T-cell (primary cell): ENCODE results near the gene CNEP1R1. TPM values are rescaled to one million over a fixed set of nuclear protein-coding genes. Genes with fewer than 3 reads are reported as not detected.
A peak's percentile ranks its signal among the peaks of the same experiment; 100 is the strongest.

Experiments
- ATAC-seq, 4 experiments: fragments of 200-7000 bp in 3 of 4; fragments of 150-1000 bp in 1 of 4; cut with Tn5 transposase; replicated peaks in 1 of 4; 1 replicate in 3 of 4; 2 replicates in 1 of 4; pipeline ENCODE4 v1.10.0; 2021; ENCODE audit warnings: moderate library complexity in 3 of 4, mild to moderate bottlenecking in 2 of 4, moderate number of reproducible peaks in 1 of 4
- CTCF ChIA-PET, 2 donors: fragments of 300-600 bp; sonication (Branson Sonifier 250); formaldehyde crosslinking; loops; one replicate each; lab custom pipeline; 2022; ENCODE audit warnings: antibody characterized with exemption in 2 of 2; lab: Charles Lee
- POLR2A ChIA-PET, 2 donors: fragments of 300-600 bp; sonication (Branson Sonifier 250); formaldehyde crosslinking; loops; one replicate each; lab custom pipeline; 2022; ENCODE audit warnings: antibody characterized with exemption in 2 of 2; lab: Charles Lee
- DNase-seq, 35 experiments: peaks; one replicate each; pipeline versions ENCODE4 v3.0.0 to v3.0.0-alpha.2; 2013 to 2023
- H3K27ac ChIP-seq: one replicate; pipeline ENCODE4 v1.5.1; 2013; ENCODE audit warnings: low read length
- H3K27me3 ChIP-seq, 2 experiments: replicated peaks in 1 of 2; 1 replicate in 1 of 2; 2 replicates in 1 of 2; pipeline versions ENCODE4 v1.6.1 to v1.7.0; 2013; ENCODE audit warnings: low read length in 1 of 2, mixed read lengths in 1 of 2; ENCODE audit not compliant: control insufficient read depth in 2 of 2, insufficient read depth in 2 of 2; ENCODE audit errors: extremely low read depth in 1 of 2
- H3K36me3 ChIP-seq, 2 donors: 1 replicate in 1 of 2; 2 replicates in 1 of 2; pipeline versions ENCODE4 v1.6.1 to v1.7.0; 2013; ENCODE audit warnings: low read length in 1 of 2; ENCODE audit not compliant: control insufficient read depth in 2 of 2, insufficient read depth in 1 of 2; ENCODE audit errors: extremely low read depth in 1 of 2
- H3K4me1 ChIP-seq, 2 experiments: 1 replicate in 1 of 2; 2 replicates in 1 of 2; pipeline versions ENCODE4 v1.6.1 to v1.7.0; 2013; ENCODE audit warnings: low read length in 2 of 2, mixed read lengths in 1 of 2; ENCODE audit not compliant: insufficient read depth in 2 of 2, control insufficient read depth in 1 of 2; ENCODE audit errors: extremely low read depth in 1 of 2
- H3K4me3 ChIP-seq, 2 donors: 1 replicate in 1 of 2; 2 replicates in 1 of 2; pipeline versions ENCODE4 v1.5.1 to v1.7.0; 2013; ENCODE audit warnings: mild to moderate bottlenecking in 2 of 2, low read length in 1 of 2, moderate library complexity in 1 of 2; ENCODE audit not compliant: control insufficient read depth in 1 of 2; ENCODE audit errors: extremely low read depth in 1 of 2
- H3K9me3 ChIP-seq: 2 replicates; pipeline ENCODE4 v1.7.0; 2013
- H3K27ac Mint-ChIP-seq, 2 donors: one replicate each; pipeline ENCODE4 v1.8.0; 2020 to 2021; ENCODE audit warnings: mild to moderate bottlenecking in 2 of 2, mixed read lengths in 2 of 2
- H3K27me3 Mint-ChIP-seq, 2 donors: one replicate each; pipeline ENCODE4 v1.8.0; 2021 to 2022; ENCODE audit warnings: mixed read lengths in 2 of 2
- H3K36me3 Mint-ChIP-seq: one replicate; pipeline ENCODE4 v1.8.0; 2021; ENCODE audit warnings: mixed read lengths
- H3K4me1 Mint-ChIP-seq, 3 donors: one replicate each; pipeline ENCODE4 v1.8.0; 2020 to 2022; ENCODE audit warnings: mixed read lengths in 3 of 3, mild to moderate bottlenecking in 1 of 3
- H3K4me3 Mint-ChIP-seq, 3 donors: one replicate each; pipeline ENCODE4 v1.8.0; 2020 to 2022; ENCODE audit warnings: mild to moderate bottlenecking in 3 of 3, mixed read lengths in 3 of 3, moderate library complexity in 3 of 3
- H3K9me3 Mint-ChIP-seq, 3 donors: one replicate each; pipeline ENCODE4 v1.8.0; 2020 to 2022; ENCODE audit warnings: mixed read lengths in 3 of 3
- WGBS: methylation state at CpG from one replicate; pipeline ENCODE4 v1.1.5; 2013; ENCODE audit warnings: missing lambda C conversion rate; ENCODE audit not compliant: insufficient coverage; 5-methylcytosine and 5-hydroxymethylcytosine counted together
- total RNA-seq, 35 experiments: library from RNA in 6 of 35; stranded (reverse) in 6 of 35; fragments of 120-200 nt in 1 of 35; gene quantifications; one replicate each; pipeline versions ENCODE4 v1.2.1 to v1.2.4 and lab custom pipeline; 2013 to 2026

Gene CNEP1R1
- total RNA-seq, 5 donors from 2014 or later (not counting 1 experiment from before 2014, with no cell fraction given), result 26.7 to 32.9 (median 27.5) TPM

GRCh38 chr16:50072730-50073129 is 47.7 kb downstream of the CNEP1R1 start:
- H3K27me3 ChIP-seq, result no peaks in the 10 kb centered on the region
- no peak overlapping the region for H3K4me3 ChIP-seq

GRCh38 chr16:50079397-50080140 is 54.5 kb downstream of the CNEP1R1 start:
- Mint-ChIP-seq H3K27ac (no peak overlapping the region), H3K4me1 (peaks cover 2 to 12% (median 9%) of the 10 kb centered on the region in 3 donors), H3K36me3 (peaks cover 58% of the 10 kb centered on the region), H3K9me3 (no peaks in the 10 kb centered on the region), H3K27me3 (no peaks in the 10 kb centered on the region), H3K4me3 (no peak overlapping the region)
- no peak overlapping the region for H3K4me3 ChIP-seq
- ChIA-PET POLR2A (no interaction called here), CTCF (no interaction called here)
- ATAC-seq, result no peak
- peaks cover 7 to 43% of the 10 kb centered on the region in 2 donors for H3K36me3 ChIP-seq
- no peaks in the 10 kb centered on the region for H3K9me3 ChIP-seq
- no peaks in the 10 kb centered on the region for H3K4me1 ChIP-seq
- 61% methylated on average over 5 of the region's 9 CpGs for WGBS
- H3K27me3 ChIP-seq, result no peaks in the 10 kb centered on the region
- no peak for DNase-seq
- no peak overlapping the region for H3K27ac ChIP-seq

More at GRCh38 chr16:50072730-50073129, 47.7 kb downstream of the CNEP1R1 start:
- no peak for ATAC-seq
- H3K4me3 Mint-ChIP-seq, result no peak overlapping the region
- no peaks in the 10 kb centered on the region for H3K27me3 Mint-ChIP-seq
- no peak overlapping the region for H3K27ac Mint-ChIP-seq
- peaks cover 35 to 44% (median 39%) of the 10 kb centered on the region in 3 donors for H3K4me1 Mint-ChIP-seq
- H3K9me3 ChIP-seq, result no peaks in the 10 kb centered on the region
- ChIA-PET CTCF (no interaction called here), POLR2A (no interaction called here)
- H3K9me3 Mint-ChIP-seq, result no peaks in the 10 kb centered on the region
- peaks cover 43% of the 10 kb centered on the region for H3K36me3 Mint-ChIP-seq
- no peak overlapping the region for H3K27ac ChIP-seq
- no CpG with 5 or more reads among the region's 5 CpGs for whole genome bisulfite sequencing
- DNase-seq, result no peak
- H3K4me1 ChIP-seq, result peaks cover 3 to 6% of the 10 kb centered on the region in 2 experiments
- H3K36me3 ChIP-seq, result peaks cover 0 to 34% of the 10 kb centered on the region in 2 donors

- ATAC-seq, result peak in 1 of 4 experiments; percentile 35
- H3K36me3 Mint-ChIP-seq, result peaks cover 68% of the 10 kb centered on the region
- POLR2A ChIA-PET, result interaction anchor here in 1 of 2 donors (0.7 kb wide), 1 partner anchor 26 kb away, joined by 3 read pairs; no protein-coding TSS in a partner anchor
Observed at GRCh38 chr16:50081428-50082018, 56.5 kb downstream of the CNEP1R1 start.

GRCh38 chr16:50083996-50084395 is 59.0 kb downstream of the CNEP1R1 start:
- no peaks in the 10 kb centered on the region for H3K27me3 ChIP-seq
- no peaks in the 10 kb centered on the region for H3K9me3 ChIP-seq
- no peak overlapping the region for H3K27ac ChIP-seq
- DNase-seq (no peak), ATAC-seq (no peak)
- H3K4me3 ChIP-seq, result no peak overlapping the region
- Mint-ChIP-seq H3K4me1 (peaks cover 2 to 9% (median 7%) of the 10 kb centered on the region in 3 donors), H3K27ac (no peak overlapping the region), H3K9me3 (no peaks in the 10 kb centered on the region), H3K36me3 (peaks cover 68% of the 10 kb centered on the region), H3K27me3 (no peaks in the 10 kb centered on the region), H3K4me3 (no peak overlapping the region)
- WGBS, result 94% methylated on average over 3 of the region's 8 CpGs
- no peaks in the 10 kb centered on the region for H3K4me1 ChIP-seq
- H3K36me3 ChIP-seq, result peaks cover 11 to 60% of the 10 kb centered on the region in 2 donors
- ChIA-PET POLR2A (interaction anchor here in 1 of 2 donors (0.6 to 0.7 kb wide), 2 partner anchors 53 to 77 kb away, joined by 3 to 4 read pairs; no protein-coding TSS in a partner anchor), CTCF (interaction anchor here in 1 of 2 donors (0.6 kb wide), 1 partner anchor 157 kb away, joined by 3 read pairs; no protein-coding TSS in a partner anchor)

More at GRCh38 chr16:50081428-50082018, 56.5 kb downstream of the CNEP1R1 start:
- Mint-ChIP-seq H3K4me1 (peaks cover 2 to 9% (median 8%) of the 10 kb centered on the region in 3 donors), H3K27ac (peak overlapping the region in 1 of 2 donors; percentile 7), H3K9me3 (no peaks in the 10 kb centered on the region), H3K27me3 (no peaks in the 10 kb centered on the region), H3K4me3 (peak overlapping the region in 1 of 3 donors; percentile 9)
- WGBS, result 53% methylated on average over 2 of the region's 7 CpGs
- Histone ChIP-seq H3K9me3 (no peaks in the 10 kb centered on the region), H3K27me3 (no peaks in the 10 kb centered on the region), H3K27ac (no peak overlapping the region), H3K36me3 (peaks cover 7 to 56% of the 10 kb centered on the region in 2 donors), H3K4me3 (no peak overlapping the region), H3K4me1 (no peaks in the 10 kb centered on the region)
- CTCF ChIA-PET, result interaction anchor here in 1 of 2 donors (0.6 to 1.2 kb wide), 3 partner anchors 14 to 136 kb away, joined by 3 to 7 read pairs (median 3); partner anchors contain the start of gene CNEP1R1
- DNase-seq, result no peak

- Histone ChIP-seq H3K27ac (no peak overlapping the region), H3K4me3 (no peak overlapping the region), H3K4me1 (no peaks in the 10 kb centered on the region), H3K27me3 (no peaks in the 10 kb centered on the region), H3K36me3 (peaks cover 4 to 61% of the 10 kb centered on the region in 2 donors), H3K9me3 (no peaks in the 10 kb centered on the region)
- no peaks in the 10 kb centered on the region for H3K27me3 Mint-ChIP-seq
- ATAC-seq, result no peak
- H3K36me3 Mint-ChIP-seq, result peaks cover 64% of the 10 kb centered on the region
- CTCF ChIA-PET, result no interaction called here
- peaks cover 0 to 7% (median 0%) of the 10 kb centered on the region in 3 donors for H3K4me1 Mint-ChIP-seq
- H3K9me3 Mint-ChIP-seq, result no peaks in the 10 kb centered on the region
- no CpG with 5 or more reads among the region's 6 CpGs for WGBS
- no peak overlapping the region for H3K27ac Mint-ChIP-seq
- no peak for DNase-seq
- POLR2A ChIA-PET, result no interaction called here
- H3K4me3 Mint-ChIP-seq, result no peak overlapping the region
Observed at GRCh38 chr16:50086176-50086575, 61.2 kb downstream of the CNEP1R1 start.
